ES-I3 (cell line): ENCODE data around the gene PSTPIP1.

Source experiments
- H3K36me3 ChIP-seq: 2 replicates; pipeline ENCODE4 v1.6.1; 2013; ENCODE audit warnings: mild to moderate bottlenecking, low read length, control low read depth, moderate library complexity; ENCODE audit not compliant: insufficient read depth
- H3K4me1 ChIP-seq: 2 replicates; pipeline ENCODE4 v1.6.1; 2013; ENCODE audit warnings: mild to moderate bottlenecking, control low read depth, low read length; ENCODE audit not compliant: insufficient read depth
- H3K9ac ChIP-seq: 2 replicates; pipeline ENCODE4 v1.6.1; 2013; ENCODE audit warnings: low read depth, mild to moderate bottlenecking, low read length, moderate library complexity
- H3K9me3 ChIP-seq: 2 replicates; pipeline ENCODE4 v1.6.1; 2013; ENCODE audit warnings: mild to moderate bottlenecking, low read length, moderate library complexity; ENCODE audit not compliant: control insufficient read depth, insufficient read depth

Gene PSTPIP1

DNA sequence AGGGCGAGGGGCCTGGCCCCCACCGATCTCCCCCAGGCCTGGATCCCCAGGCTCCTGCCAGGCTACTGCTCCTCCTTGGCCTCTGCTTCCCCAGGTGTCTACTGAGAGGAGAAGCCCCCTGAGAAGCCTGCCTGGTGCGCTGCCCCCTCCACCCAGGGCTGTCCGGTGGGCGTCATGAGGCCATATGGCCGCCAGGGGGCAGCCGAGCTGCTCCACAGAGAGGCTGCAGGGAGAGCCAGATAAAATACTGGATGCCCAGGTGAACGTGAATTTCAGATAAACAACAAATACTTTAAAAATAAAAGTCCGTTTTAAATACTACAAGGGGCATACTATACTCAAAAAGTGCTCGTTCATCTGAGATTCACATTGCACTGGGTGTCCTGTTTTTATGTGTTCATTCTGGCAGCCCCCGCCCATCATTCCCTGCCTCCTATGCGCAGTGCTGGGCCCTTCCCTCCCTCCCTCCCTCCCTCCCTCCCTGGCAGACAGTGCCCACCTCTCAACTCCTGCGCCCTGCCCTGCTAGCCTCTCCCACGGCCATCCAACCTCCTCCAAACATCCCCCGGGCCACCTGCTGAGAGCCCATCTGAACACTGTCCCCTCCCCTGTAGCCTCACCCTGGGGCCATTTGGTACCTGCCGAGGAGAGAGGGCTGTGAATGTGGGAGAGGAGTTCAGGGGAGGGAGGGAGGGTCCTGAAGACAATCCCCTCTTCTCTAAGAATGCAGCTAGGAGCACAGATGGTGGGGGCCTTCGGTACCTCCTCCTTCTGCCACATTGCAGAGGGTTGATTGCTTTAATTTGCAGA is 29.6 kb downstream of the PSTPIP1 start:
- H3K4me1 ChIP-seq: no peaks in the 10 kb centered on the region; the same call in 1 of the 2 replicates

GRCh38 chr15:77025083-77025901 is 30.4 kb downstream of the PSTPIP1 start:
- H3K9me3 ChIP-seq: no peaks in the 10 kb centered on the region
- H3K9ac ChIP-seq: no peak overlapping the region
- no peaks in the 10 kb centered on the region for H3K36me3 ChIP-seq
- peaks cover 4% of the 10 kb centered on the region for H3K4me1 ChIP-seq

More for the DNA sequence above, 29.6 kb downstream of the PSTPIP1 start:
- H3K9me3 ChIP-seq: no peaks in the 10 kb centered on the region
- no peaks in the 10 kb centered on the region for H3K36me3 ChIP-seq
- no peak overlapping the region; the same call in 1 of the 2 replicates for H3K9ac ChIP-seq

DNA sequence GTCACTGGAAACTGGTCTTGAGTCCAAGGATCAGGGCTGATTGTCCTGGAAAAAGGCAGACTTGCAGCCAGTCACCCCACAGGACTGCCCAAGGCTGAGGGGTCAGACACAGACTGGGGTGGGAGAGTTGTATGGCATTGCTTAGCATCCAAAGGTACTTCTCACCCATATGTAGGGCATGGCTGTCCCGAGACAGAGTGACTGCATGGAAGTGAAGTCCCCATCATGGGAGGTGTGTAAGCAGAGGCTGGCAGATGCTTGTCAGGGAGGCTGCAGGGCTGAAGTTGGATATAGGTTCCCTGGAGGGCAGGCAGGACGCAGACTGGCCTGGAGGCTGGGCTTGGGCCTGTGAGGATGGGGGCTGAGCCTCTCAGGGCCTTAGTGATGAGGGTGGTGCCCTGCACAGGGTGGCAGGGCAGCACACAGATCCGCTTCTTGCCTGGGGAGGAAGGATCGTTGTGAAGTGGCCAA is 31.1 kb downstream of the PSTPIP1 start:
- H3K4me1 ChIP-seq: peaks cover 4% of the 10 kb centered on the region
- no peak overlapping the region for H3K9ac ChIP-seq
- no peaks in the 10 kb centered on the region for H3K36me3 ChIP-seq

DNA sequence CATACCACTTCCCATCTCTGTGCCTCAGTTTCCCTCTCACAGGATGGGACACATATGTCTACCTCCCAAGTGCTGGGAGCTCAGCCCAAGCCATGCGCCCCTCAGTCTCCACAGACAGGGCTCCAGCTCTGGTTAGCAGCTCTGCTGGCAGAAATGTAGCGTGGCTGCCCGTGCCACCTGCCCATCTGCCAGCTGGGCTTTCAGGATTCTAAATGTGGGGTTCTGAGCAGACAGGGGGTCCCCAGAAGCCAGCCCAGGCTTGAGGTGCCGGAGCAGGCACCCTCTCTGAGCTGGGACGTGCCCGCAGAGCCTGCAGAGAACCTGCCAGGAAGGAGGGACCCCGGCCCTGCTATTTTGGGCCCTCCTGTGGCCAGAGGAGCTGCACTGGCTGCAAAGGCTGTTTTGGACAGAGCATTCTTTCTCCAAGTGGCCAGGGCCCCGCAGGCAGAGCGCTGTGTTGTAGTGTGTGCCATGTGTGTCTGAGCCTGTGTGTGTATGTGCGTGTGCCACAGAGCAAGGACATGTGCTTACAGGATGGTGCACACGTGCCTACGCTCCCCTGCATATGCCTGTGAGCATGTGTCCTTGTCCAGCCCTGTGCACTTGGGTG is 31.7 kb downstream of the PSTPIP1 start:
- H3K9ac ChIP-seq: no peak overlapping the region
- H3K9me3 ChIP-seq: no peaks in the 10 kb centered on the region
- H3K4me1 ChIP-seq: peaks cover 10% of the 10 kb centered on the region
- no peaks in the 10 kb centered on the region for H3K36me3 ChIP-seq

More for the DNA sequence above, 31.1 kb downstream of the PSTPIP1 start:
- H3K9me3 ChIP-seq: no peaks in the 10 kb centered on the region

DNA sequence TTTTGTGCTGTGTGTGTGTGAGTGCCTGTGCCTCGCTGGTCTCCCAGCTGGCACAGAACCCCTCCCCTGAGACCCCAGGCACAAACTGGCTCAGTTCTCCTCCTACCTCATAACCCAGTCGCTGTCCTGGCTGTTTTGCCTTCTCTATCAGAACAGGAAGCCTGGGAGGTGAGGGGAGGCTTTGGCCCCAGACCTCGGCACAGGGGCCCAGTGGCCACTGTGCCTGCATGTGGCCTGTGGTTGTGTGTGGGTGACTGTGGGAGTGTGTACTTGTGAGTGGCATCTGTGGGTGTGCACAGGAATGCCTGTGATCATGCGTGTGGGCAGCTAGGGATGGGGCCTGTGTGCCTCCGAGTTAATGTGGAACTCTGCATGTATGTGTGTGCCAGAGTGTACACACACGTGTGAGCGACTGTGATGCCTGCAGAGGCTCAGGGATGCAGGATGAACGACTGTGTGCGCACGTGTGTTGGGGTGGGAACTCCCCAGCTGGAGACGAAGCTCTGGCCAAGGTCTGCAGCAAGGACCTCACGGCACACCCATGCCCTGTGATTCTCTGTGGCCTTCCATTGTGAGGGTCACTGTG is 32.3 kb downstream of the PSTPIP1 start:
- H3K4me1 ChIP-seq: peaks cover 10% of the 10 kb centered on the region
- H3K9me3 ChIP-seq: no peaks in the 10 kb centered on the region
- no peak overlapping the region for H3K9ac ChIP-seq
- H3K36me3 ChIP-seq: no peaks in the 10 kb centered on the region

- peak overlapping the region; percentile 36; the same call in 1 of the 2 replicates for H3K9ac ChIP-seq
- H3K9me3 ChIP-seq: no peaks in the 10 kb centered on the region
- peaks cover 10% of the 10 kb centered on the region for H3K4me1 ChIP-seq
- no peaks in the 10 kb centered on the region for H3K36me3 ChIP-seq
These were observed 32.9 kb downstream of the PSTPIP1 start for GRCh38 chr15:77027697-77028450.

GRCh38 chr15:77028451-77029165 is 33.7 kb downstream of the PSTPIP1 start:
- no peaks in the 10 kb centered on the region for H3K9me3 ChIP-seq
- H3K4me1 ChIP-seq: peaks cover 10% of the 10 kb centered on the region
- no peaks in the 10 kb centered on the region for H3K36me3 ChIP-seq
- peak overlapping the region; percentile 36; the same call in 1 of the 2 replicates for H3K9ac ChIP-seq

GRCh38 chr15:77029166-77030047 is 34.5 kb downstream of the PSTPIP1 start:
- H3K9ac ChIP-seq: no peak overlapping the region
- no peaks in the 10 kb centered on the region for H3K9me3 ChIP-seq
- H3K4me1 ChIP-seq: peaks cover 10% of the 10 kb centered on the region
- no peaks in the 10 kb centered on the region for H3K36me3 ChIP-seq

DNA sequence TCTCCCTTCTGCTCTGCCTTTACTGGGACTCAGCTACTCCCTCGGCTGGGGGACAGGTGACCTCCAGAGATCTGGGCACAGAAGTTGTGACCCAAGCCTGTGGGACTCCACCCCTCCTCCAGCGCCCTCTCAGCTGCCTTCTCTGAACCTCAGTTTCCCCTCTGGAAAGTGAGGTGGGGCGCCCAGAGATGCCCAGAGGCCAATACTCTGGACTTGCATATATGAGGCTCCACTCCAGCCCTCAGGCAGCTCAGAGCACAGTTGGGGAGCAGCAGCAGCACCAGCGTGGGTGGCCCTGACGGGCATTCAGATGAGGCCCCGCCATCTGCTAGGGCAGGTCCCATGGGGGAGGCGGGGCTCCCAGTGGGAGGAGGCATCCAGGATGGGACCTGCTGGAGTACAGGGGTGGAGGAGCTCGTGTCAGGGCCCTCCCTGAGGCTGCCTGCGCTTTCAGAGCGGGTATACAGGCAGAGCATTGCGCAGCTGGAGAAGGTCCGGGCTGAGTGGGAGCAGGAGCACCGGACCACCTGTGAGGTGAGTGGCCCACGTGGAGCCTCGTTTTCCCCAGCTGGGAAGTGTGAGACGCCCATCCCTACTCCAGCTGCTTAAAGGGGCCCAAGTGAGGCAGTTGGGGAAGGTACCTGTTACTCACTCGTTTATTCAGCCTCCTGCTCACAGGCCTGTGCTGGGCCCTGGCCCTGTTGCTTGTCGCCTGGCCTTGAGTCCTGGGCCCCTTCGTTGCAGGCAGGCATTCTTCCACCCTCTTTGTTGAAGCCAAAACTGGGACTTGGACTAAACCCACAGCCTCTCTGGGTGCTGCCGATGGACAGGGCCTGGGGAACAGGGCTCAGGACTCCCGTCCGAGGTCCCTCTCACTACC is 35.4 kb downstream of the PSTPIP1 start:
- Histone ChIP-seq H3K4me1 (peaks cover 10% of the 10 kb centered on the region), H3K9me3 (no peaks in the 10 kb centered on the region), H3K36me3 (no peaks in the 10 kb centered on the region), H3K9ac (no peak overlapping the region)

GRCh38 chr15:77030928-77031375 is 36.0 kb downstream of the PSTPIP1 start:
- H3K4me1 ChIP-seq: peaks cover 10% of the 10 kb centered on the region
- H3K9ac ChIP-seq: no peak overlapping the region
- H3K36me3 ChIP-seq: no peaks in the 10 kb centered on the region
- no peaks in the 10 kb centered on the region for H3K9me3 ChIP-seq

DNA sequence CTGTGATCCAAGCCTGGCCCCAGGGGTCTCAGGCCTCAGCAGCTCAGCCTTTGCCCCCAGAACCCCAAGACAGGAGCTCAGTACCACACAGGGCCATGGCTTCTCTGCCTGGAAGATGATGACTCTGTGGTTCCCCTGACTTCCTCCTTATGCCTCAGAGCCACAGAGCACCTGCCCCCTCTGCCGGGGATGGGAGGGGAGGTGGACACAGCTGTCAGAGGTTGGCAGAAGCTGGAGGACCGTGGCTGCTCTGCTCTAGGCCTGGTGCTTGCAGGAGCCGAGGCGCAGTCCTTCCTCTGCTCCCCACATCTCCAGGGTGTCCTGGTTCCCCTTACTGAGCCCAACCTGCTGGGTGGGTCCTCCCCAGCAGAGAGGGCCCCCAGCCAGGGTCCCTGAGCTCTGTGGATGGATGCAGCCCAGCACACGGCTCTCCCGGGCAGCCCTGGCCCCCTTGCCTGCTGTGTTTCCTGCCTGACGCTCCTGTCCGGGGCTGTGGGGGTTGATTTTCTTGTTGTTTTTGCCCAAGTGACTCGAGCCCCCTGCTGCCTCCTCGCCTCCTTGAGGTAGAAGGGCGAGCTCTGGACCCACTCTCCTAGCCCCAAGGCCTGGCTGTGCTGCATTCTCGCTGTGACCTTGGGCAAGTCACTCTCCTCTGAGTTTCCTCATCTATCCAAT is 36.6 kb downstream of the PSTPIP1 start:
- Histone ChIP-seq H3K9ac (no peak overlapping the region), H3K36me3 (no peaks in the 10 kb centered on the region), H3K4me1 (peaks cover 10% of the 10 kb centered on the region), H3K9me3 (no peaks in the 10 kb centered on the region)
